Neutrophil (primary cell): Measurements from ENCODE around the gene DNMBP.

Source experiments
- H3K27ac ChIP-seq: fragments of 200-600 bp; sonication (generic); 2 replicates; pipeline ENCODE4 v1.5.1; 2016; ENCODE audit warnings: mild to moderate bottlenecking, moderate library complexity
- H3K27me3 ChIP-seq: fragments of 200-600 bp; sonication (generic); 2 replicates; pipeline ENCODE4 v1.6.0; 2016; ENCODE audit warnings: mild to moderate bottlenecking
- H3K36me3 ChIP-seq: fragments of 200-600 bp; sonication (generic); 2 replicates; pipeline ENCODE4 v1.5.1; 2017
- H3K4me1 ChIP-seq, 2 experiments: fragments of 200-600 bp in 1 of 2; sonication (generic) in 1 of 2; 1 replicate in 1 of 2; 2 replicates in 1 of 2; pipeline versions ENCODE4 v1.5.1 to v1.6.1; 2013 to 2016; ENCODE audit warnings: low read depth in 1 of 2, low read length in 1 of 2, mild to moderate bottlenecking in 1 of 2, moderate library complexity in 1 of 2; ENCODE audit not compliant: control insufficient read depth in 1 of 2, insufficient read depth in 1 of 2
- H3K4me3 ChIP-seq, 2 experiments: fragments of 200-600 bp in 1 of 2; sonication (generic) in 1 of 2; 1 replicate in 1 of 2; 2 replicates in 1 of 2; pipeline ENCODE4 v1.5.1; 2013 to 2016; ENCODE audit warnings: low read depth in 1 of 2, low read length in 1 of 2, mild to moderate bottlenecking in 1 of 2, moderate library complexity in 1 of 2
- H3K9me3 ChIP-seq: fragments of 200-600 bp; sonication (generic); 2 replicates; pipeline ENCODE4 v1.5.1; 2016
- TF ChIP-seq, protein P1 (sequence below): fragments of 200-600 bp; sonication (generic); IDR thresholded peaks from 2 replicates; pipeline ENCODE4 v1.5.1; 2016; ENCODE audit warnings: antibody characterized with exemption

DNMBP gene

DNA sequence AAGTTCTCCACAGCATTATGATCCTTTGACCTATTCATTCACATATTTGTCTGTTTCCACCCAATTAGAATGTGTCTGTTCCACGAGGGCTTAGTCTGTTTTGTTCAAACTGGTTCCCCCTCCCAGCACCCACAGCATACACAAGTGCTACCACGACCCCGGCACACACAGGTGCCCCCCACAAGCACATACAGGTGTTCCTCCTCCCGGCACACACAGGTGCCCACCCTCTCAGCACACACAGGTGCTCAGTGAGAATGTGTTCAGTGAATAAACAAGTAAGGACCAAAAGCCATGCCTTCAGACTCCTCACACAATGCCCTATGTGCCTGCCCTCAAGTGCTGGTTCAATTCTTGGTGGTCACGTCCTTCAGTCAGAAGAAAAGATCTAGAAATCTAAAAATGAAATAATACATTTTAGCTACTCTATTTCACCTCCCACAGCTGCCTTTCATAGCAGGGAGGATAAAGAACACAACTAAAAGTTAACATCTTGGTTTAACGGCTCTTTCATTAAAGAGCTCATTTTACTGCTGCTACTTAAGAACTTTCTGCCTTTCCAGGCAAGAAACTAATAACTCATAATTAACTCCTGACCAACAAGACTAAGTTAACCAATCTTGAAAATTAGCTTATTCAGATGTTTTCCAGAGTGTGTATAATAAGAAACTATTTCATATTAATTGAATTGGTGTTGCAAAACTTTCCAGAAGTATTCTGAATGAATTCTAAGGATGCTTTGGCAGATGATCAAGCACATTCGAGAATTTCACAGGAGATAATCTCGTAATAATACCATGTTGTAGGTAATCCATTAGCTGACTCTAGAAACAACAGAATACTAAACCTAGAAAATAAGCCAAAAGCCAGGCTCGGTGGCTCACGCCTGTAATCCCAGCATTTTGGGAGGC, 2.3 kb downstream of the DNMBP start:
- no peaks in the 10 kb centered on the region for H3K27me3 ChIP-seq
- no peak overlapping the region for H3K27ac ChIP-seq
- peaks cover 33 to 36% of the 10 kb centered on the region in 2 experiments for H3K4me1 ChIP-seq
- TF ChIP-seq, protein P1, sequence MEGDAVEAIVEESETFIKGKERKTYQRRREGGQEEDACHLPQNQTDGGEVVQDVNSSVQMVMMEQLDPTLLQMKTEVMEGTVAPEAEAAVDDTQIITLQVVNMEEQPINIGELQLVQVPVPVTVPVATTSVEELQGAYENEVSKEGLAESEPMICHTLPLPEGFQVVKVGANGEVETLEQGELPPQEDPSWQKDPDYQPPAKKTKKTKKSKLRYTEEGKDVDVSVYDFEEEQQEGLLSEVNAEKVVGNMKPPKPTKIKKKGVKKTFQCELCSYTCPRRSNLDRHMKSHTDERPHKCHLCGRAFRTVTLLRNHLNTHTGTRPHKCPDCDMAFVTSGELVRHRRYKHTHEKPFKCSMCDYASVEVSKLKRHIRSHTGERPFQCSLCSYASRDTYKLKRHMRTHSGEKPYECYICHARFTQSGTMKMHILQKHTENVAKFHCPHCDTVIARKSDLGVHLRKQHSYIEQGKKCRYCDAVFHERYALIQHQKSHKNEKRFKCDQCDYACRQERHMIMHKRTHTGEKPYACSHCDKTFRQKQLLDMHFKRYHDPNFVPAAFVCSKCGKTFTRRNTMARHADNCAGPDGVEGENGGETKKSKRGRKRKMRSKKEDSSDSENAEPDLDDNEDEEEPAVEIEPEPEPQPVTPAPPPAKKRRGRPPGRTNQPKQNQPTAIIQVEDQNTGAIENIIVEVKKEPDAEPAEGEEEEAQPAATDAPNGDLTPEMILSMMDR, result no peak
- no peaks in the 10 kb centered on the region for H3K9me3 ChIP-seq
- no peak overlapping the region for H3K4me3 ChIP-seq
- no peaks in the 10 kb centered on the region for H3K36me3 ChIP-seq

DNA sequence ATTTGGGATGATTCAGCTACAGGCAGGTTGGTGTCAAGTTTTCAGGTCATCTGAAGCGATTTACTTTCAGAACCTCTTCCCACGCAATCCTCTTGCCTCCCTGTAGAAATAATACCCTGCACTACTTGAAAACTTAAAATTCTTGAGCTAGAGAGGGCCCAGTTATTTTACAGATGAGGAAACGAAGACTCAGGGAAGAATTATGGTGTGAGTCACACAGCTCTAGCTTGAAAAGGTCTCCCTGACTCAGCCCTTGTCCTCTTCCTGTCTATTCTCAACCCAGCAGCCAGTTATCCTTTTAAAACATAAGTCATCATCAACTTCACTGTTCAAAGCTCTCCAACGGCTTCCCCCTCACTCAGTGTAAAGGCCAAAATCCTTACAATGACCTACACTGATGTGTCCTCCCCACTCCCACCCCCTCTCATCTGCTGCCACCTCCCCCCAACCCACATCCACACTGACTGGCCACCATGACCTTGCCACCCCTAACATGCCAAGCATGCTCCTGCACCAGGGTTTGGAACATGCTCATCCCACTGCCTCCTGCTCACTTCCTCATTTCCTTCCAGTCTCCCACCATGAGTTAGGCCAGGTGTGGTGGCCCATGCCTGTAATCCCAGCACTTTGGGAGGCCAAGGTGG, 3.4 kb downstream of the DNMBP start:
- Histone ChIP-seq H3K27ac (peak overlapping the region; percentile 46), H3K4me3 (no peak overlapping the region)
- TF ChIP-seq, protein P1, result no peak

DNA sequence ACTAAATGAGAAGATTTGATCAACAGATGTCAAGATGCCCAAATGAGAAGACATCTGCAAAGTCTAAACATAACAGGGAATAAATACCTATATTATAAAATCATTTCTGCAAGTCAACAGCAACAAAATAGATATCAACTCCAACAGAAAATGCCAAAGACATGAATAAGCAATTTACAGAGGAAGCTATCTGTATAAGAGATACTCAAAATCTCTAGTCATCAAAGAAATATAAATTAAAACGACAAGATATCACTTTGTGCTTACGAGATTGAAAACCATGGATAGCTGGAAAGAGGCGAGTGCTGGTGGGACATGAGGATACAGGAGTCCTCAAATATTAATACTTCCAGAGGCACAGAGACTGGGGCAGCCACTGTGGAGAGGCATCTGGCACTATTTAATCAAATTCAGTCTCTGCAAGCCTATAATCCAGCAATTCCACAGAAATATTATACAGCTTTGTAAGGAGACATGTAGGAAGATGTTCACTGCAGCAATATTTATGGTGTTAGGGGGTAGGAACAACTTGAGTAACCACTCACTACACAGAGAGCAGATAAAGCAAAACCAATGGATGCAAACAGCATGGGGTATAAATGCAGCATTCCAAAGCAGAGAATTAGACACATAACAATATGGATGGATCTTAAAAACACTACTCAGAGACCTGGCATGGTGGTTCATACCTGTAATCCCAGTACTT, 4.8 kb downstream of the DNMBP start:
- TF ChIP-seq, protein P1, result no peak
- Histone ChIP-seq H3K36me3 (peaks cover 6% of the 10 kb centered on the region), H3K9me3 (no peaks in the 10 kb centered on the region), H3K4me3 (no peak overlapping the region), H3K27me3 (no peaks in the 10 kb centered on the region), H3K4me1 (peaks cover 27 to 32% of the 10 kb centered on the region in 2 experiments), H3K27ac (no peak overlapping the region)

More for the DNA sequence above, 3.4 kb downstream of the DNMBP start:
- H3K9me3 ChIP-seq, result no peaks in the 10 kb centered on the region
- no peaks in the 10 kb centered on the region for H3K36me3 ChIP-seq
- peaks cover 33 to 36% of the 10 kb centered on the region in 2 experiments for H3K4me1 ChIP-seq
- no peaks in the 10 kb centered on the region for H3K27me3 ChIP-seq

DNA sequence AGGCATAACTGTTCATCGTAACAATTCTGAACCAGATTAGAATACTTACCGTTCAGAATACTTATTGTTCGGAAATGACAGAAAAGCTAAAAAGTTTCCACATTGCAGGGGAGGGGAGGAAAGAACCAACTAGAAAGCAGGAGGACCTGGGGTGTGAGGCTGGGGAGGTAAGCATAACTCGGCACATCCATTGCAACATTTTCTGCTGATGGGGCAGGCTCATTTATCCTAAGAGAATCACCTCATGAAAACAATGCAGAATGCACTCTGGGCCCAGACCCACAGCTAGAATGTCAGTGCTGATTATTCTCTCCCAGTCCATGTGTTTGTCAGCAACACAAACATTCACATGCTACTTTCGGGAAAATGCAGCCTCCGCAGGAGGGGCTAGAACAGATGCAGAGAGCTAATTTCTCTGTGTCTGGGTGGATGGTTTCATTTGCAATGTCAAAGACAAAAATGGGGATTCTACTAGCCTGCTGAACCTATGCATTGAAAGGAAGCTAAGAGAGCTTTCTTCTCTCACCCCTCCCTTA, 9.6 kb downstream of the DNMBP start:
- Histone ChIP-seq H3K4me3 (no peak overlapping the region), H3K27me3 (no peaks in the 10 kb centered on the region), H3K36me3 (peaks cover 12% of the 10 kb centered on the region), H3K27ac (no peak overlapping the region), H3K9me3 (no peaks in the 10 kb centered on the region), H3K4me1 (peaks cover 4 to 6% of the 10 kb centered on the region in 2 experiments)
- TF ChIP-seq, protein P1, result no peak

DNA sequence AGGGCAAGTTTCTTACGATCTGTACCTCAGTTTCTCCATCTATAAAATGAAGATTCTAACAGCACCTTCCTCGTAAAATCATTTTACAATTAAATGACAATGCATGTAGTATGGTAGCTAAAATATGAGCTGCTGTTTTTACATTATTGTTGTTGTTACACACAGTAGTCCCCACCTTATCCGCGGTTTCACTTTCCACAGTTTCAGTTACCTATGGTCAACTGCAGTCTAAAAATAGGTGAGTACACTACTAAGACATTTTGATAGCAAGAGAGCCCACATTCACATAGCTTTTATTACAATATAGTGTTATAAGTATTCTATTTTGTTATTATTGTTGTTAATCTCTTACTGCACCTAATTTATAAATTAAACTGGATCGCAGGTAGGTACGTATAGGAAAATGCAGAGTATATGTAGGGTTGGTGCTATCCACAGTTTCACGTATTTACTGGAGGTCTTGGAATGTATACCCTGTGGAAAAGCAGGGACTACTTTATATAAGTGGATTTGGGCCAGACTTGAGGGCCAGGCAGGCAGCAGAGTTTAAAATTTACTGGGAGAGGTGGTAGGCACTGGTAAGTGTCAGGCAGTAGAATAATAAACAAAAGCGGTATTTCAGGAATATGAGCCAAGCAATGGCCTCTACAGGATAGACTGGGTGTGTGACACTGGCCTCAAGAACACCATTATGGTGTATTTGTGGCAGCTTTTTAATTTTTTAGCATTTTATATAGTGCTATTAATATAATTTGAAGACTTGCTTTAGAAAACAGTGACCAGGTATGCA, 10.2 kb downstream of the DNMBP start:
- Histone ChIP-seq H3K36me3 (peaks cover 12% of the 10 kb centered on the region), H3K9me3 (no peaks in the 10 kb centered on the region), H3K4me1 (peaks cover 10 to 13% of the 10 kb centered on the region in 2 experiments), H3K27ac (no peak overlapping the region), H3K27me3 (no peaks in the 10 kb centered on the region), H3K4me3 (no peak overlapping the region)
- TF ChIP-seq, protein P1, result no peak
